B cell (primary cell): Measurements from ENCODE around the gene AKR1C3.
"Not testable (repeated sequence)": the region's sequence is repeated elsewhere in the genome, so short reads cannot be mapped to it uniquely, and the experiment has no call there.

Experiments
- EZH2 ChIP-seq: IDR thresholded peaks from 2 replicates; pipeline ENCODE4 v1.6.1; 2012; ENCODE audit warnings: borderline replicate concordance, low read depth, mild to moderate bottlenecking, moderate library complexity, low read length; ENCODE audit not compliant: insufficient read depth, poor library complexity, severe bottlenecking
- TF ChIP-seq, protein P1 (sequence below): fragments of 200-600 bp; IDR thresholded peaks from one replicate; pipeline ENCODE4 v1.8.0; 2022; ENCODE audit warnings: antibody characterized with exemption, mild to moderate bottlenecking

DNA sequence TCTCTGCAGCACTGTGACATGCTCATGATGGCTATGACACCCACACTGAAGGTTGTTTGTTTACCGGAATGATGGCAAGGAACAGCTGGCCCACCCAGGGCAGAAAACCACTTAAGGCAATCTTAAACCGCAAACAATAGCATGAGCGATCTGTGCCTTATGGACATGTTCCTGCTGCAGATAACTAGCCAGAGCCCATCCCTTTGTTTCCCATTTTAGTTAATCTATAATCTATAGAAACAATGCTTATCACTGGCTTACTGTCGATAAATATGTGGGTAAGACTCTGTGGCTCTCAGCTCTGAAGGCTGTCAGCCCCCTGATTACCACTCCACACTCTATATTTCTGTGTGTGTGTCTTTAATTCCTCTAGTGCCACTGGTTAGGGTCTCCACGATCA is 25.8 kb downstream of the AKR1C3 start:
- TF ChIP-seq, protein P1, sequence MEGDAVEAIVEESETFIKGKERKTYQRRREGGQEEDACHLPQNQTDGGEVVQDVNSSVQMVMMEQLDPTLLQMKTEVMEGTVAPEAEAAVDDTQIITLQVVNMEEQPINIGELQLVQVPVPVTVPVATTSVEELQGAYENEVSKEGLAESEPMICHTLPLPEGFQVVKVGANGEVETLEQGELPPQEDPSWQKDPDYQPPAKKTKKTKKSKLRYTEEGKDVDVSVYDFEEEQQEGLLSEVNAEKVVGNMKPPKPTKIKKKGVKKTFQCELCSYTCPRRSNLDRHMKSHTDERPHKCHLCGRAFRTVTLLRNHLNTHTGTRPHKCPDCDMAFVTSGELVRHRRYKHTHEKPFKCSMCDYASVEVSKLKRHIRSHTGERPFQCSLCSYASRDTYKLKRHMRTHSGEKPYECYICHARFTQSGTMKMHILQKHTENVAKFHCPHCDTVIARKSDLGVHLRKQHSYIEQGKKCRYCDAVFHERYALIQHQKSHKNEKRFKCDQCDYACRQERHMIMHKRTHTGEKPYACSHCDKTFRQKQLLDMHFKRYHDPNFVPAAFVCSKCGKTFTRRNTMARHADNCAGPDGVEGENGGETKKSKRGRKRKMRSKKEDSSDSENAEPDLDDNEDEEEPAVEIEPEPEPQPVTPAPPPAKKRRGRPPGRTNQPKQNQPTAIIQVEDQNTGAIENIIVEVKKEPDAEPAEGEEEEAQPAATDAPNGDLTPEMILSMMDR = not testable (repeated sequence)
- not testable (repeated sequence) for TF ChIP-seq EZH2
